ENCODE data around the gene HLA-DQA1. TPM values are rescaled to one million over a fixed set of nuclear protein-coding genes. Genes with fewer than 3 reads are reported as not detected.

The HLA-DQA1 gene
- total and polyA plus RNA-seq, 10 of the 15 experiments (the other 5 are each of a cell fraction or from before 2014, with no cell fraction given): 289 to 1,769 (median 460) TPM

GRCh38 chr6:32614366-32615081 lies 22.7 kb upstream of the HLA-DQA1 start (continued):
- TF ChIP-seq SMAD1 (IDR thresholded peaks at IDR 0.05; ENCODE audit: low read depth, partially characterized antibody) (no peak), YBX1 (IDR thresholded peaks at IDR 0.05) (no peak)

DNA sequence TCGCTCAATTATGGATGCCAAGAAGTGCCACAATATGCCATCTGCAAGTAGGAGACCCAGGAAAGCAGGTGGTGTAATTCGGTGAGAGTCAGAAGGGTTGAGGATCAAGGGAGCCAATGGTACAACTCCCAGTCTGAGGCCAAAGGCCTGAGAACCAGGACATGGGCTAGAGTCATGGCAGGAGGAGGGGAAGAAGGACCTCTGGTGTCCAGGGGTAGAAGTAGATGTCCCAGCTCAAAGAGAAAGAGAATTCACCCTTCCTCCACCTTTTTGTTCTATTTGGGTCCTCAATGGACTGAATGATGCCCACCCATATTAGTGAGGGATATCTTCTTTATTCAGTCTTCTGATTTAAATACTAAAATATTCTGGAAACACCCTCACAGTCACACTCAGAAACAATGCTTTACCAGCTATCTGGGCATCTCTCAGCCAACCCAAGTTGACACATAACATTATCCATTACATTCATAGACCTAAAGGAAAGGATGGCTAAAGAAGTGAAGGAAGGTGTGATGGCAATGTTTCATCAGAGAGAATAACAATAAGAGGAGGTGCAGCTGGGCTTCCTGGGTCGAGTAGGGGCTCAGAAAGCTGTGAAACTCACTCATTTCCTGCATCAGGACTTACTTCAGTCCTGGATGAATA lies 21.2 kb upstream of the HLA-DQA1 start:
- TF ChIP-seq, protein P1, sequence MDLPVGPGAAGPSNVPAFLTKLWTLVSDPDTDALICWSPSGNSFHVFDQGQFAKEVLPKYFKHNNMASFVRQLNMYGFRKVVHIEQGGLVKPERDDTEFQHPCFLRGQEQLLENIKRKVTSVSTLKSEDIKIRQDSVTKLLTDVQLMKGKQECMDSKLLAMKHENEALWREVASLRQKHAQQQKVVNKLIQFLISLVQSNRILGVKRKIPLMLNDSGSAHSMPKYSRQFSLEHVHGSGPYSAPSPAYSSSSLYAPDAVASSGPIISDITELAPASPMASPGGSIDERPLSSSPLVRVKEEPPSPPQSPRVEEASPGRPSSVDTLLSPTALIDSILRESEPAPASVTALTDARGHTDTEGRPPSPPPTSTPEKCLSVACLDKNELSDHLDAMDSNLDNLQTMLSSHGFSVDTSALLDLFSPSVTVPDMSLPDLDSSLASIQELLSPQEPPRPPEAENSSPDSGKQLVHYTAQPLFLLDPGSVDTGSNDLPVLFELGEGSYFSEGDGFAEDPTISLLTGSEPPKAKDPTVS (IDR thresholded peaks at IDR 0.05; ENCODE audit: low read depth, low read length): no peak
- TF ChIP-seq, protein P2, sequence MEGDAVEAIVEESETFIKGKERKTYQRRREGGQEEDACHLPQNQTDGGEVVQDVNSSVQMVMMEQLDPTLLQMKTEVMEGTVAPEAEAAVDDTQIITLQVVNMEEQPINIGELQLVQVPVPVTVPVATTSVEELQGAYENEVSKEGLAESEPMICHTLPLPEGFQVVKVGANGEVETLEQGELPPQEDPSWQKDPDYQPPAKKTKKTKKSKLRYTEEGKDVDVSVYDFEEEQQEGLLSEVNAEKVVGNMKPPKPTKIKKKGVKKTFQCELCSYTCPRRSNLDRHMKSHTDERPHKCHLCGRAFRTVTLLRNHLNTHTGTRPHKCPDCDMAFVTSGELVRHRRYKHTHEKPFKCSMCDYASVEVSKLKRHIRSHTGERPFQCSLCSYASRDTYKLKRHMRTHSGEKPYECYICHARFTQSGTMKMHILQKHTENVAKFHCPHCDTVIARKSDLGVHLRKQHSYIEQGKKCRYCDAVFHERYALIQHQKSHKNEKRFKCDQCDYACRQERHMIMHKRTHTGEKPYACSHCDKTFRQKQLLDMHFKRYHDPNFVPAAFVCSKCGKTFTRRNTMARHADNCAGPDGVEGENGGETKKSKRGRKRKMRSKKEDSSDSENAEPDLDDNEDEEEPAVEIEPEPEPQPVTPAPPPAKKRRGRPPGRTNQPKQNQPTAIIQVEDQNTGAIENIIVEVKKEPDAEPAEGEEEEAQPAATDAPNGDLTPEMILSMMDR (IDR thresholded peaks at IDR 0.05 in 2 of 3, conservative IDR thresholded peaks at IDR 0.05 in 1 of 3; ENCODE audit: control insufficient read depth in 2 of 3, extremely low read depth in 1 of 3, insufficient read depth in 1 of 3, low read depth in 3 of 3, low read length in 3 of 3): no peak
- no peak for TF ChIP-seq ZNF217 (IDR thresholded peaks at IDR 0.05)
- no peak for TF ChIP-seq RFX5 (IDR thresholded peaks at IDR 0.05; ENCODE audit: low read depth, low read length)
- no peak for TF ChIP-seq CHD1 (IDR thresholded peaks at IDR 0.05; ENCODE audit: low read depth, low read length)
- TF ChIP-seq MTA2 (IDR thresholded peaks at IDR 0.05; ENCODE audit: low read depth): no peak
- TF ChIP-seq SIX5 (IDR thresholded peaks at IDR 0.05; ENCODE audit: low read depth, low read length, severe bottlenecking): no peak
- no peak for TF ChIP-seq POLR2A (IDR thresholded peaks at IDR 0.05; ENCODE audit: low read depth, low read length)
- no peak for TF ChIP-seq CBX5 (IDR thresholded peaks at IDR 0.05; ENCODE audit: low read depth)
- TF ChIP-seq, protein P3, sequence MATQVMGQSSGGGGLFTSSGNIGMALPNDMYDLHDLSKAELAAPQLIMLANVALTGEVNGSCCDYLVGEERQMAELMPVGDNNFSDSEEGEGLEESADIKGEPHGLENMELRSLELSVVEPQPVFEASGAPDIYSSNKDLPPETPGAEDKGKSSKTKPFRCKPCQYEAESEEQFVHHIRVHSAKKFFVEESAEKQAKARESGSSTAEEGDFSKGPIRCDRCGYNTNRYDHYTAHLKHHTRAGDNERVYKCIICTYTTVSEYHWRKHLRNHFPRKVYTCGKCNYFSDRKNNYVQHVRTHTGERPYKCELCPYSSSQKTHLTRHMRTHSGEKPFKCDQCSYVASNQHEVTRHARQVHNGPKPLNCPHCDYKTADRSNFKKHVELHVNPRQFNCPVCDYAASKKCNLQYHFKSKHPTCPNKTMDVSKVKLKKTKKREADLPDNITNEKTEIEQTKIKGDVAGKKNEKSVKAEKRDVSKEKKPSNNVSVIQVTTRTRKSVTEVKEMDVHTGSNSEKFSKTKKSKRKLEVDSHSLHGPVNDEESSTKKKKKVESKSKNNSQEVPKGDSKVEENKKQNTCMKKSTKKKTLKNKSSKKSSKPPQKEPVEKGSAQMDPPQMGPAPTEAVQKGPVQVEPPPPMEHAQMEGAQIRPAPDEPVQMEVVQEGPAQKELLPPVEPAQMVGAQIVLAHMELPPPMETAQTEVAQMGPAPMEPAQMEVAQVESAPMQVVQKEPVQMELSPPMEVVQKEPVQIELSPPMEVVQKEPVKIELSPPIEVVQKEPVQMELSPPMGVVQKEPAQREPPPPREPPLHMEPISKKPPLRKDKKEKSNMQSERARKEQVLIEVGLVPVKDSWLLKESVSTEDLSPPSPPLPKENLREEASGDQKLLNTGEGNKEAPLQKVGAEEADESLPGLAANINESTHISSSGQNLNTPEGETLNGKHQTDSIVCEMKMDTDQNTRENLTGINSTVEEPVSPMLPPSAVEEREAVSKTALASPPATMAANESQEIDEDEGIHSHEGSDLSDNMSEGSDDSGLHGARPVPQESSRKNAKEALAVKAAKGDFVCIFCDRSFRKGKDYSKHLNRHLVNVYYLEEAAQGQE (IDR thresholded peaks at IDR 0.05; ENCODE audit: low read depth, low read length): no peak
- BruUV-seq (replicated peaks): no TSS peak
- Histone ChIP-seq H3K27ac (ENCODE audit: control insufficient read depth, insufficient read depth) (no peak overlapping the region), H3K9ac (ENCODE audit: control insufficient read depth, insufficient read depth, low read length) (no peak overlapping the region), H3K4me2 (ENCODE audit: control insufficient read depth, insufficient read depth) (no peak overlapping the region), H3K4me1 (ENCODE audit: control insufficient read depth, insufficient read depth, low read length) (peaks cover 6% of the 10 kb centered on the region), H3K4me3 (no peak overlapping the region), H2AFZ (ENCODE audit: control insufficient read depth, low read depth, low read length) (no peak overlapping the region), H3K36me3 (ENCODE audit: control insufficient read depth in 2 of 2, insufficient read depth in 2 of 2, low read length in 1 of 2) (no peaks in the 10 kb centered on the region), H4K20me1 (ENCODE audit: control insufficient read depth, insufficient read depth) (no peaks in the 10 kb centered on the region), H3K9me3 (replicated peaks; ENCODE audit: control insufficient read depth, insufficient read depth, low read length) (peaks cover 9% of the 10 kb centered on the region), H3K27me3 (replicated peaks in 1 of 2; ENCODE audit: control insufficient read depth in 2 of 2, insufficient read depth in 2 of 2, low read length in 1 of 2) (no peaks in the 10 kb centered on the region), H3K79me2 (ENCODE audit: control insufficient read depth, insufficient read depth, low read length) (no peaks in the 10 kb centered on the region)
- ChIA-PET POLR2A (interaction anchor here (0.7 to 3.0 kb wide), 6 partner anchors 7 to 53 kb away, joined by 3 to 9 read pairs (median 3); partner anchors contain the start of genes HLA-DQA1 and HLA-DQB1), RAD21 (ENCODE audit: unreplicated experiment) (no interaction called here), CTCF (interaction anchor here (0.8 to 1.9 kb wide), 3 partner anchors 10 to 25 kb away, joined by 3 to 5 read pairs (median 4); no protein-coding TSS in a partner anchor), SMC1A (ENCODE audit: uncharacterized antibody, unreplicated experiment) (interaction anchor here (0.8 to 1.4 kb wide), 2 partner anchors 16 to 20 kb away, joined by 3 to 10 read pairs; no protein-coding TSS in a partner anchor)
- intact Hi-C loops (cut with micrococcal nuclease; ENCODE audit: unreplicated experiment): no loop called here
- FAIRE-seq (no peak), DNase-seq (ENCODE audit: low read depth, low spot score) (no peak), ATAC-seq (no peak)
- 33% methylated on average over 3 of the region's 3 CpGs for WGBS (ENCODE audit: insufficient coverage, insufficient replicate concordance, low lambda C conversion rate, missing lambda C conversion rate)
- in situ Hi-C loops (cut with MboI): loop anchor here (10.0 to 25.0 kb wide), 2 partner anchors 329 to 1054 kb away; partner anchors contain the start of genes HLA-DMB and LTA
